WTC11 (cell line): ENCODE results near the gene ANKRD27.

Experiments
- CREB1 ChIP-seq: sonication (generic); formaldehyde crosslinking; IDR thresholded peaks from 2 replicates; pipeline ENCODE4 v1.8.0; 2023; ENCODE audit warnings: mild to moderate bottlenecking, missing genetic modification reagents
- EMX1 ChIP-seq: fragments of 250-450 bp; sonication (Bioruptor Pico); IDR thresholded peaks from 2 replicates; pipeline ENCODE4 v1.8.0; 2021; ENCODE audit warnings: mild to moderate bottlenecking
- GABPB1 ChIP-seq: sonication (generic); formaldehyde crosslinking; IDR thresholded peaks from 2 replicates; pipeline ENCODE4 v1.8.1; 2023; ENCODE audit warnings: mild to moderate bottlenecking, missing genetic modification reagents
- SMAD3 ChIP-seq: sonication (generic); formaldehyde crosslinking; IDR thresholded peaks from 2 replicates; pipeline ENCODE4 v1.8.0; 2022; ENCODE audit warnings: missing genetic modification reagents, mild to moderate bottlenecking, borderline replicate concordance
- TEAD1 ChIP-seq: sonication (generic); formaldehyde crosslinking; IDR thresholded peaks from 2 replicates; pipeline ENCODE4 v1.8.0; 2022; ENCODE audit warnings: mild to moderate bottlenecking, missing genetic modification reagents
- ZNF138 ChIP-seq: sonication (generic); formaldehyde crosslinking; conservative IDR thresholded peaks from 2 replicates; pipeline ENCODE4 v1.8.1; 2022; ENCODE audit warnings: mild to moderate bottlenecking, moderate library complexity, missing genetic modification reagents
- ZNF263 ChIP-seq: sonication (generic); formaldehyde crosslinking; IDR thresholded peaks from 2 replicates; pipeline ENCODE4 v1.8.1; 2022; ENCODE audit warnings: low read depth, mild to moderate bottlenecking, moderate library complexity, missing genetic modification reagents
- TF ChIP-seq, protein P1 (sequence below): sonication (generic); formaldehyde crosslinking; IDR thresholded peaks from 2 replicates; pipeline ENCODE4 v1.8.0; 2022; ENCODE audit warnings: mild to moderate bottlenecking, missing genetic modification reagents
- TF ChIP-seq, protein P2 (sequence below): fragments of 200-600 bp; IDR thresholded peaks from 2 replicates; pipeline ENCODE4 v1.8.0; 2022; ENCODE audit warnings: antibody characterized with exemption
- TF ChIP-seq, protein P3 (sequence below): sonication (generic); formaldehyde crosslinking; IDR thresholded peaks from 2 replicates; pipeline ENCODE4 v1.8.1; 2022; ENCODE audit warnings: mild to moderate bottlenecking, missing genetic modification reagents, moderate library complexity, borderline replicate concordance
- TF ChIP-seq, protein P4 (sequence below): fragments of 250-450 bp; sonication (Bioruptor Pico); IDR thresholded peaks from 2 replicates; pipeline ENCODE4 v1.9.0; 2021; ENCODE audit warnings: mild to moderate bottlenecking

DNA sequence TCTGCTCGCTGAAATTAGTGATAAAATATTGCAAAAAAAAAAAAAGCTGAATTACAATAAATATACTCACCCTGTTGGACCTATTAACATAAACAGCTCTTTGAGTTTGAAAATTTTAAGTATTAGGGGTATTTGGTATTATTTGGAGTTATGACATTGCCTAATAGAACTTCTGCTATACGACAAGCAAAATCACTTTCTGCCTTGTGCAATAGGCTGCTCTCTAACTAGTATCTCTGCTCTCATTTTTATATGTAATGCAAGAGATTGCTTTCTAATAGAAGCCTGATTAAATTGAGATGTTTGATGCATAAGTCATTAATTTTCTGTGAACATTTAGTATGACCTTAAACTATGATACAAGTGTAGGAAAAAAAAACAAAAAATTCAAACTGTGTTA, 6.0 kb upstream of the ANKRD27 start:
- TF ChIP-seq, protein P1, sequence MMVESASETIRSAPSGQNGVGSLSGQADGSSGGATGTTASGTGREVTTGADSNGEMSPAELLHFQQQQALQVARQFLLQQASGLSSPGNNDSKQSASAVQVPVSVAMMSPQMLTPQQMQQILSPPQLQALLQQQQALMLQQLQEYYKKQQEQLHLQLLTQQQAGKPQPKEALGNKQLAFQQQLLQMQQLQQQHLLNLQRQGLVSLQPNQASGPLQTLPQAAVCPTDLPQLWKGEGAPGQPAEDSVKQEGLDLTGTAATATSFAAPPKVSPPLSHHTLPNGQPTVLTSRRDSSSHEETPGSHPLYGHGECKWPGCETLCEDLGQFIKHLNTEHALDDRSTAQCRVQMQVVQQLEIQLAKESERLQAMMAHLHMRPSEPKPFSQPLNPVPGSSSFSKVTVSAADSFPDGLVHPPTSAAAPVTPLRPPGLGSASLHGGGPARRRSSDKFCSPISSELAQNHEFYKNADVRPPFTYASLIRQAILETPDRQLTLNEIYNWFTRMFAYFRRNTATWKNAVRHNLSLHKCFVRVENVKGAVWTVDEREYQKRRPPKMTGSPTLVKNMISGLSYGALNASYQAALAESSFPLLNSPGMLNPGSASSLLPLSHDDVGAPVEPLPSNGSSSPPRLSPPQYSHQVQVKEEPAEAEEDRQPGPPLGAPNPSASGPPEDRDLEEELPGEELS (CRISPR knock-in tag): no peak
- TF ChIP-seq, protein P2, sequence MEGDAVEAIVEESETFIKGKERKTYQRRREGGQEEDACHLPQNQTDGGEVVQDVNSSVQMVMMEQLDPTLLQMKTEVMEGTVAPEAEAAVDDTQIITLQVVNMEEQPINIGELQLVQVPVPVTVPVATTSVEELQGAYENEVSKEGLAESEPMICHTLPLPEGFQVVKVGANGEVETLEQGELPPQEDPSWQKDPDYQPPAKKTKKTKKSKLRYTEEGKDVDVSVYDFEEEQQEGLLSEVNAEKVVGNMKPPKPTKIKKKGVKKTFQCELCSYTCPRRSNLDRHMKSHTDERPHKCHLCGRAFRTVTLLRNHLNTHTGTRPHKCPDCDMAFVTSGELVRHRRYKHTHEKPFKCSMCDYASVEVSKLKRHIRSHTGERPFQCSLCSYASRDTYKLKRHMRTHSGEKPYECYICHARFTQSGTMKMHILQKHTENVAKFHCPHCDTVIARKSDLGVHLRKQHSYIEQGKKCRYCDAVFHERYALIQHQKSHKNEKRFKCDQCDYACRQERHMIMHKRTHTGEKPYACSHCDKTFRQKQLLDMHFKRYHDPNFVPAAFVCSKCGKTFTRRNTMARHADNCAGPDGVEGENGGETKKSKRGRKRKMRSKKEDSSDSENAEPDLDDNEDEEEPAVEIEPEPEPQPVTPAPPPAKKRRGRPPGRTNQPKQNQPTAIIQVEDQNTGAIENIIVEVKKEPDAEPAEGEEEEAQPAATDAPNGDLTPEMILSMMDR: no peak
- TF ChIP-seq TEAD1: no peak
- no peak for TF ChIP-seq ZNF138 (CRISPR knock-in tag)
- no peak for TF ChIP-seq CREB1 (CRISPR knock-in tag)
- TF ChIP-seq, protein P3, sequence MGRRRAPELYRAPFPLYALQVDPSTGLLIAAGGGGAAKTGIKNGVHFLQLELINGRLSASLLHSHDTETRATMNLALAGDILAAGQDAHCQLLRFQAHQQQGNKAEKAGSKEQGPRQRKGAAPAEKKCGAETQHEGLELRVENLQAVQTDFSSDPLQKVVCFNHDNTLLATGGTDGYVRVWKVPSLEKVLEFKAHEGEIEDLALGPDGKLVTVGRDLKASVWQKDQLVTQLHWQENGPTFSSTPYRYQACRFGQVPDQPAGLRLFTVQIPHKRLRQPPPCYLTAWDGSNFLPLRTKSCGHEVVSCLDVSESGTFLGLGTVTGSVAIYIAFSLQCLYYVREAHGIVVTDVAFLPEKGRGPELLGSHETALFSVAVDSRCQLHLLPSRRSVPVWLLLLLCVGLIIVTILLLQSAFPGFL (CRISPR knock-in tag): no peak
- TF ChIP-seq GABPB1: no peak
- TF ChIP-seq, protein P4, sequence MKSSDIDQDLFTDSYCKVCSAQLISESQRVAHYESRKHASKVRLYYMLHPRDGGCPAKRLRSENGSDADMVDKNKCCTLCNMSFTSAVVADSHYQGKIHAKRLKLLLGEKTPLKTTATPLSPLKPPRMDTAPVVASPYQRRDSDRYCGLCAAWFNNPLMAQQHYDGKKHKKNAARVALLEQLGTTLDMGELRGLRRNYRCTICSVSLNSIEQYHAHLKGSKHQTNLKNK (CRISPR knock-in tag): no peak
- no peak for TF ChIP-seq SMAD3 (CRISPR knock-in tag)
- no peak for TF ChIP-seq EMX1 (CRISPR knock-in tag)
- TF ChIP-seq ZNF263 (CRISPR knock-in tag): no peak
